ENCODE results near the gene P2RY2.

P2RY2 gene

GRCh38 chr11:73218106-73218829 lies at the start of gene P2RY2:
P2RY2 (plus strand) TSS chr11:73218281; CDS start chr11:73234160, 15,879 bp downstream.
- DNase-seq (ENCODE audit: low read depth in 2 of 2) = peak in 1 of 2 donors; percentile 13

DNA sequence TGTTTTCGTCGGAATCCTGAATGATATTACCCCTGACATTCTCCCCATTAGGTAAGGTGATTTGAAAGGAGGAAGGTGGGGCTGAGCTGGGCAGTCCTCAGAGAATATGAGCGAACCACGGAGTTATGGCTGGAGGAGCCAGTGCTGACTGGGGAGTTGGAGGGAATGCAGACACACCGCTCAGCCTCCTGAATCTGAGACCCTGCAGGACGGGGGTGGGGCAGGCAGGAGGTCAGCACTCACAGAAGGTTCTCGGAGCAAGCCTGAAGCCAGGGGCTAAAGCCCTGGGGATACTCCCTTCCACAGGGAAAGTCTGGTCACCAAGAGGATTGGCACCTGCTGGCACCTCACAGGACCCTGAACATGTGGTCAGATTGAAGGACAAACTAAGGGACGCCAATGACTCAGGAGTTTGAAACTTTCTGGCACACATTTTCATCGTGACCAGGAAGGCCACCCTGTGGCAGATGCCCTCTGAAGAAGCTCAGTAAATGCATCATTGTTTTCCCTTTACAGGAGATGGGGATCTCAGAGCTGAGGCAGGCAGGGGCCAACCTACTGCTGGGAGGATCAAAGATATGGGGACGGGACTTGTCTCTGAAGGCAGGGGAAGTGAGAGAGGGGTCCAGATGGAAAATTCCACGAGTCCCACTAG lies 49.0 kb upstream of the P2RY2 start:
- no peak for DNase-seq (ENCODE audit: low read depth in 2 of 2)

GRCh38 chr11:73170140-73170539 lies 47.9 kb upstream of the P2RY2 start:
- DNase-seq (ENCODE audit: low read depth in 2 of 2) = no peak

GRCh38 chr11:73171436-73172161 lies 46.5 kb upstream of the P2RY2 start:
- DNase-seq (ENCODE audit: low read depth in 2 of 2) = no peak

- DNase-seq (ENCODE audit: low read depth in 2 of 2) = no peak
Measured at GRCh38 chr11:73172992-73173656, 45.0 kb upstream of the P2RY2 start.

DNA sequence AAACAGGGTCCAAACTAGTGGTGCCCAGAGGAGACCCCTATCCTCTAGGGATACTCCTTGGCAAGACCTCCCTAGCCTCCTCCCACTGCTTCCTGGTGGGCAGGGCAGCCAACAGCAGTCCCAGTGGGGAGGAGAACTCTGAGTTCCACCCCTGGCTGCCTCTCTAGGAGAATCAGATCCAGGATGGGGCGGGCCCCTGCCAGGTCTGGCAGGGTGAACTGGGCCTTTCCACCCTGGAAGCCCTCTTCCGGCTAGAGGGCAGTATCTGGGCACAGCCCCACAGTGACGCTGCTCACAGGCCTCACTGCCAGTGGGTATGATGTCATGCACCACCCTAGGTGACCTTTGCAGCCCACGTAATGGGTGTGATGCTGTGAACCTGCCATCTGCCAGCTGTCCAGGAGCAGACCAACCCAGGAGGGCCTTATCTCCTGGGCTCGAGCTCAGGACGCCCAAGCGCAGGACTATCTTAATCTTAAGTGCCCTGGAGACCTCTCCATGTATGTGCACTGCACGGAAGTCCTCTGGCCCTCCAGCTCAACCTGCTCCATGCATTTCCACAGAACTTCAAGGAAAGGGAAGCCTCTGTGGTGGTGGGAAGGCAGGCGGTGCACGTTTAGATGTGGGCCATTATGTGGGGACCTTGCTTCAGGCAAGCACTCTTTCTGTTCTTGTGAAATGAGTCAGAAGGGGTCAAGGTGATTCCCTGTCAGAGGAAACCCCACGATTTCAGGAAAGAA lies 44.2 kb upstream of the P2RY2 start:
- no peak for DNase-seq (ENCODE audit: low read depth in 2 of 2)

DNA sequence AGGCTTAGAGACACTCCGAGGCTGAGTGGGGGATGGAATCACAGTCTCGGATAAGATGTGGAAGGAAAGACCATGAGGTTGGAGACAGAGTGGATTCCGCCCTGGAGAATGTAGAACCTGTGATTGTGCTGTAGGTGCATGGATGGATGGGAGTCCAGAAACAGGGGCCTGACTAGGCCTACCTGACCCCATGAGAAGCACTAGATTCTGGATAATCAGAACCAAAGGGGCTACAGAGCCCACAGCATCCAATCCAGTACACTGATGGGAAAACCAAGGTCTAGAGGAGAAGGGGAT lies 43.6 kb upstream of the P2RY2 start:
- no peak for DNase-seq (ENCODE audit: low read depth in 2 of 2)

- no peak for DNase-seq (ENCODE audit: low read depth in 2 of 2)
Measured at GRCh38 chr11:73175551-73176144, 42.4 kb upstream of the P2RY2 start.

- DNase-seq (ENCODE audit: low read depth in 2 of 2) = no peak
Measured at GRCh38 chr11:73176145-73176873, 41.8 kb upstream of the P2RY2 start.

DNA sequence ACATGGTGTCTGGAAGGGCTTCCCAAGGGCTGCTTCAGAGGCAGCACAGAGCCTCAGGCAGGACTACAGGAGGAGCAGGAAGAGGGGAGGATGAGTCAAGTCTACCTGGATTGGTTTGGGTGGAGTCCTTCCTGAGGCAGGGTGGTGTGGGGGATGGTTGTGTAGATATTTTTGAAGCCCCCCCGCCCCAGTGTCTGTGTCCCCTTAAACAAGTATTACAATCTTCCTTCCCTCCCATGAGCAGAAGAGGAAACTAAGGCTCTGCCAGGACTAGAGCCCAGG lies 41.3 kb upstream of the P2RY2 start:
- no peak for DNase-seq (ENCODE audit: low read depth in 2 of 2)

DNA sequence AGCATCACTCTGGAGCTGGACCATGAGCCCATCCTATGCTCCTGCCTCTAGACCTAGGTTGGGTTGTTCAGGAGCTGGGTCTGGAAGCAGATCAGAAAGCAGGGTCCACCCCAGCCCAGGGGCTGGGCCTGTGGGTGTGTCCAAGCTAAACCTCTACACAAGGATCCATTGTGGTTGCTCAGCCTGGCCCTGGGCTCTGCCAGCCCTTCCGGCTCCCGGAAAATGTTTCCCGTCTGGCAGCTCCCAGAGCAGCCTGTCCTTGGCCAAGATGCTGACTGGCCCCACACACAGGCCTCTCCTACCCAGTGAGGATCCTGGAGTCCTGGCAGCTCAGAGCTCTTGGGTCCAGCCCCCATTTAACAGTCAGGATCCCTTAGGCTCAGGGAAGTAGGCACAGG lies 40.7 kb upstream of the P2RY2 start:
- DNase-seq (ENCODE audit: low read depth in 2 of 2) = no peak

DNA sequence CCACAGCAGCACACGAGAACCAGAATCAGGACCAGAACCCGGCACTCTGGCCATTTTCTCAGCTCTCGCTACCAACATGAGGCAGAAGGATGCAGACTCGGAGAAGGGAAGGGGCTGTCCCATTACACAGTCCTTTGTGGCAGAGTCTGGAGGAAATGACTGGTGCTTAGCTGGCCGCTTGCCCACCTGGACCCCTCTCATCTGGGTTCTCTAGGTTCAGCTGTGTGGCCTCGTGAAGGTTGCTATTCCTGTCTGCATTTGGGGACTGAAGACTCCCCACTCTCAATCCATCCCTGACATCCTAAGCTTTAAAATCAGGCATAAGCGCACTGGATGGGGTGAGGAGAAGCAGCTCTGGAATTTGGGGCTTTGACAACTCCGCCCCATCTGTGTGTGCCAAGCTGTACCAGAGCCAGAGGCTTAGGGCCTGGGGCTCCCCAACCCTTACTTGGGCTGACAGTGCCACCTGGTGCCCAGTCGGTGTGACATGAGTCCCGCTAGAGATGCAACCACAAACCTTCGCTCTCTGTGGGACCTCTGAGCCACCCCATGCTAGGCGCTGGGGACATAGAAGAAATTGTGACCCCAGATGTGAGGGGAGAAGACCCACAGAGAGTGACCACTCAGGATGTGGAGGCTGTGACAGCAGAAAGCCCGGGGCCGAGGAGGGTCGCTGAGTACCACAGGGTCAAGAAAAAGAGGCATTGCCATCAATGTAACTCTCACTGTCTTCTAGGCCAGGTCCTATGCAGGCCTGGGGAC lies 40.1 kb upstream of the P2RY2 start:
- DNase-seq (ENCODE audit: low read depth in 2 of 2) = peak; percentile 45 to 58

GRCh38 chr11:73178681-73179080 lies 39.4 kb upstream of the P2RY2 start:
- no peak for DNase-seq (ENCODE audit: low read depth in 2 of 2)

DNA sequence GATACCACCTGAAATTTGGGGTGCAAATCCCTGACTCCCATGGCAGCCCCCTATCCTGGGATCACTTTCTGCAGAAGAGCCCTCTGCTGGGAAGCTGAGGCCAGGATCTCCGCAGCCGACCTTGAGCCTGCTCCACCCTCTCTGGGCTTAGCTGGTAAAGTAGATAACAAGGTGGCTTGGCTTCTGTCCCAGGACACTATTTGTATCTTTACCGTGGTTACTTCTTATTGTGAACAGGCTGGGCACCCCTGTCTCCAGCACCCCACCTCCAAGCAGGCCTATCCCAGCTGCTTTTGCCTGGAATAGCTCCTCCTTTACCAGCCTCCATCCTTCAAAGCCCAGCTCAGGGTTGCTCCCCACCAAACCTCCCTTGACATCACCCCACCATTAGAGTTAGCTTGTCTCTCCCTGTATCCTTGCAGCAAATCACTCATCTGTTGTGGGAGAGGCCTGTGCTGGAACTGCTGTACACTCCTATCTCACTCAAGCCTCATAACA lies 35.2 kb upstream of the P2RY2 start:
- DNase-seq (ENCODE audit: low read depth in 2 of 2) = no peak

DNA sequence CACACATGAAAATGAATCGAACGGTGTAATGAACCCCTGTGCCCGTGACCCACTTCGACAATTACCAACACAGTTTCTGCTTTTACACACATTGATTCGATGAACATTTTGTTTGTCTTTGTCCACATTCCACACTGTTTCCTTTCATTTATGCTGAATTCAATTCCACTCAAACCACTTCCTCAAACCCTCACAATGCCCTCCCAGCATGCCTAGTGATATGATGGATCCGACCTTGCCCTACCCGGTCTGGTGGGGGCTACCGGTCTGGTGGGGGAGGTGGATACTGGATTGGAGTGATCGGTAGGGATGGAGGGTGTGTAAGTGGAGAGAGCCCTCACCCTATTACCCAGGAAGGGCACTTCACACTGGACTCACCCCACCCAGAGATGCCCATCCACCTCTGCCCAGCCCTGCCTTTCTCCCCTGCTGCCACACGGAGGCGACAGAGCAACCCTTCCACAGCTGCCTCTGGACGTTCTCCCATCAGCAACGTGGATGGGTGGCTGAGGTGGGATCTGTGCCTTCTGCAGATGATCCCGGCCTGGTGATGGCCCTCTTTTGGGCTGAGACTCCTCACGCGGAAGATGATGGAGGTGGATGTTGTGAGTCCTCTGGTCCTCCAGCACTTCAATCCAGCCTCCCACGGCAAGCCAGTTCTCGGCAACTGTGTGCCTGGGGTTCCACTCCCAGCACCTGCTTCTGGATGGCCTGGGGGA lies 33.0 kb upstream of the P2RY2 start:
- peak in 1 of 2 donors; percentile 4 for DNase-seq (ENCODE audit: low read depth in 2 of 2)

DNA sequence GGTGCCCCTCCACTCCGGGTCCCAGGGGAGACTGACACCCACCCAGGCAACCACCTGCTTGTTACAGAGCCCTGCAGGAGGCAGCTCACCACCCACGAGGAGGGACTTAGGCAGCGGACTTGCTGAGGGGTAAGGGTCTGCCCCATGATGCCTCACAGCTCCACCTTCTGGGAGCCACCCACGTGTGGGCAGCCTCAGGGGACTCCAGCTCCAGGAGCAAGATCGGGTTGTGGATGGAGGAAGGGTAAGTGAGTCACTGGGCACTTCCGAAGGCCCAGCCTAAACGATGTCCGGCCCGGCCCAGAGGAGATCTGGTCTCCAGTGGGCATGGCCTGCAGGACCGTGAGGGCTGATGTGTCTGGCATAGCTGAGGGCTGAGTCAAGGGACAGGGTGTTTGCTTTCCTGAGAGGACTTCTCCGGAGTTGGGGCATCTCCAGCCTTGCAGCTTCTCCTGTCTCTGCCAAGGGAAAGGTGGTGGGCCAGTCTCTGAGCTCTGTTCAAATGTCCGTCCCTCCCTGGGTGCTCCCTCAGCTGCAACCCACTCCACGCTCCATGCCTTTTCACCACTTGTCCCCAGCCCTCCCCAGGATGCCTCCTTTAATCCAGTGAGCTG lies 32.3 kb upstream of the P2RY2 start:
- no peak for DNase-seq (ENCODE audit: low read depth in 2 of 2)

DNA sequence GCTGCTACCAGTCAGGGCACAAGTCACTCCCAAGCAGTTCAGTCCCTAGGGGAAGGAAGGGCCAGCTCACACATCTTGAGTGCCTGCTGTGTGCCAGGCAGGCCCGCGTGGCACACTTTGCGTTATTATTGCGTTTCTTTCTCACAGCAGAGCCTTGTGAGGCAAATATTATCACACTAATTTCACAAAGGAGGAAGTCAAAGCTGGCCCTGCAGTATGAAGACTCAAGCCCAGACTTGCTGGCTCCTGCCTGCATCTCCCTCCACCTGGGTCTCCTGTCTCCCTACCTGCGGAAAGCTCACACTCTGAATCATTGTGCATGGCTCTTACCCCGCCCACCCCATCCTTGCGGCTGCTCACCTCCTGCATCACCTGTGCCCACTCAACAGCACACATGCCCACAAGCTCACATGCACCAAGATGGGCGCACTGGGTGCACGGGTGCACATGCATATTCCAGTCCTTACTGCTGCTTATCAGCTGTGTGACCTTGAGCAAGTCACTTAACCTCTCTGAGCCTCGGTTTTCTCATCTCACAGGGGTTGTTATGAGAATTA lies 31.7 kb upstream of the P2RY2 start:
- no peak for DNase-seq (ENCODE audit: low read depth in 2 of 2)

DNA sequence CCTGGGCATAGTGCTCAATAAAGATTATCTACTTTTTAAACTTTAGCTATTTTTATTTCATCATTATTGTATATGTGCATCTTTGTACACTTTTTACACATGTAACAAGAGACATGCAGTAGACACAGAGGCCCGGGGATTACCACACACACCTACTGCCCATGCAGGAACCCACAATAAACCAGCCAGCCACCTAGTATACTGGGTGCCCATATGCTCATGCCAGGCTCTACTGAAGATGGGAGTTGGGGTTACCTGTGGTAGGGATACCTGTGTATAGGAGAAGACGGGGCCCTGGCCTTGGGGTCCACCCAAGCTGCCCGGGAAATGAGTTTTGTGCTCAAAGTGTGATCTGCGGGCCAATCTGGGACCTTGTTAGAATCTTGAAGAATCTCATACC lies 31.2 kb upstream of the P2RY2 start:
- DNase-seq (ENCODE audit: low read depth in 2 of 2) = no peak

GRCh38 chr11:73187854-73188253 lies 30.2 kb upstream of the P2RY2 start:
- no peak for DNase-seq (ENCODE audit: low read depth in 2 of 2)
